ENCODE results near the gene MAFG. TPM values are rescaled to one million over a fixed set of nuclear protein-coding genes. Genes with fewer than 3 reads are reported as not detected.
"Not testable (repeated sequence)": the region's sequence is repeated elsewhere in the genome, so short reads cannot be mapped to it uniquely, and the experiment has no call there.

The MAFG gene
- total RNA-seq, 1 experiment from 2014 or later, result 10.9 TPM

DNA sequence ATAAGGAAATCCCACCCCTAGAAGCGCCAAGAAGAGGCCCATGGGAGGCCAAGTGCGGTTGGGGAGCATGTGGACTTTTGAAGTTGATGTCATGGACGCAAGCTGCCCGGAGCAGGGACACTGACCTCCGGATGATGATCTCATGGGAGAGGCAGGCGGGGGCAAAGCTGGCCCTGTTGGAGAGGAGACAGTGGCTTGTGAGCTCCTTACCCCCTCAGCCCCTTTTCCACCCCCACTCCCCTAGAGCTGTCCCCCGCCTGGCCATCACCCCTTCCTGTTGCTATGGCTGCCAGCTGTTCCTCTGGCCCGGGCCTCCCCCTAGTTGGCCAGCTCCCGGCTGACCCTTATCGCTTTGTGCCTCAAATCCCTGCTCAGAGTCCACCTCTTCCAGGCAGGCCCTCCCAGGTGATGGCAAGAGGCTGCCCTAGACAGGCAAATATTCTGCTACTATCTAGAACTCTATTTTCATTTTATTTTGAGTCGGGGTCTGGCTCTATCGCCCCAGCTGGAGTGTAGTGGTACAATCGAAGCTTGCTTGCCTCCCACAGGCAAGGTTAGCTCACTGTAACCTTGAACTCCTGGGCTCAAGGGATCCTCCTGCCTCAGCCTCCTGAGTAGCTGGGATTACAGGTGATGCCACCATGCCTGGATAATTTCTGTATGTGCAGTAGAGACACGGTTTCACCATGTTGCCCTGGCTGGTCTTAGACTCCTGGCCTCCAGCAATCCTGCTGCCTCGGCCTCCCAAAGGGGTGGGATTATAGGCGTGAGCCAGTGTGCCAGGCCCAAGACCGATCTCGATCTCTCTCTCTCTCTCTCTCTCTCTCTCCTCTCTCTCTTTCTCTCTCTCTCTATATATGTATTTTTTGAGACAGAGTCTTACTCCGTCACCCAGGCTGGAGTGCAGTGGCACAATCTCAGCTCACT is 26.9 kb upstream of the MAFG start:
- Histone ChIP-seq H3K79me2 (ENCODE audit: low read length) (no peaks in the 10 kb centered on the region), H3K9me2 (replicated peaks; ENCODE audit: insufficient read depth, low read length) (no peaks in the 10 kb centered on the region), H2AFZ (ENCODE audit: low read length) (no peak overlapping the region), H3K27ac (ENCODE audit: low read length) (no peak overlapping the region), H3K9me3 (ENCODE audit: low read length) (no peaks in the 10 kb centered on the region), H3K4me1 (ENCODE audit: low read length) (no peaks in the 10 kb centered on the region), H3K9ac (ENCODE audit: low read length) (no peak overlapping the region), H3K36me3 (ENCODE audit: insufficient read depth, low read length) (no peaks in the 10 kb centered on the region), H3K27me3 (ENCODE audit: low read length) (no peaks in the 10 kb centered on the region), H3K4me2 (ENCODE audit: low read depth, low read length, poor library complexity, severe bottlenecking) (no peak overlapping the region), H3K4me3 (ENCODE audit: low read length) (no peak overlapping the region), H4K20me1 (ENCODE audit: insufficient read depth, low read depth, low read length) (no peaks in the 10 kb centered on the region)
- DNase-seq, result no peak

DNA sequence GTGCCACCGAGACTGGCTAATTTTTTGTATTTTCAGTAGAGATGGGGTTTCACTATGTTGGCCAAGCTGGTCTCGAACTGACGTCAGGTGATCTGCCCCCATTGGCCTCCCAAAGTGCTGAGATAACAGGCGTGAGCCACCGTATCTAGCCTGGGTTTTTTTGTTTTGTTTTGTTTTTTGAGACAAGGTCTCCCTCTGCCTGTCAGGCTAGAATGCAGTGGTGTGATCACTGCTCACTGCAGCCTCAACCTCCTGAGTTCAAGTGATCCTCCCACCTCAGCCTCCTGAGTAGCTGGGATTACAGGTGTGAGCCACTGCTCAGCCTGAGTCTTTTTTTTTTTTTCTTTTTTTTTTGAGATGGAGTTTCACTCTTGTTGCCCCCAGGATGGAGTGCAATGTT is 25.9 kb upstream of the MAFG start:
- not testable (repeated sequence) for H3K79me2 ChIP-seq (ENCODE audit: low read length); H3K9me3 ChIP-seq (ENCODE audit: low read length); H3K4me2 ChIP-seq (ENCODE audit: low read depth, low read length, poor library complexity, severe bottlenecking); H3K27me3 ChIP-seq (ENCODE audit: low read length); H3K4me1 ChIP-seq (ENCODE audit: low read length); H4K20me1 ChIP-seq (ENCODE audit: insufficient read depth, low read depth, low read length); DNase-seq; H3K36me3 ChIP-seq (ENCODE audit: insufficient read depth, low read length); H3K9ac ChIP-seq (ENCODE audit: low read length); H3K4me3 ChIP-seq (ENCODE audit: low read length); H2AFZ ChIP-seq (ENCODE audit: low read length); H3K9me2 ChIP-seq (replicated peaks; ENCODE audit: insufficient read depth, low read length); H3K27ac ChIP-seq (ENCODE audit: low read length)

DNA sequence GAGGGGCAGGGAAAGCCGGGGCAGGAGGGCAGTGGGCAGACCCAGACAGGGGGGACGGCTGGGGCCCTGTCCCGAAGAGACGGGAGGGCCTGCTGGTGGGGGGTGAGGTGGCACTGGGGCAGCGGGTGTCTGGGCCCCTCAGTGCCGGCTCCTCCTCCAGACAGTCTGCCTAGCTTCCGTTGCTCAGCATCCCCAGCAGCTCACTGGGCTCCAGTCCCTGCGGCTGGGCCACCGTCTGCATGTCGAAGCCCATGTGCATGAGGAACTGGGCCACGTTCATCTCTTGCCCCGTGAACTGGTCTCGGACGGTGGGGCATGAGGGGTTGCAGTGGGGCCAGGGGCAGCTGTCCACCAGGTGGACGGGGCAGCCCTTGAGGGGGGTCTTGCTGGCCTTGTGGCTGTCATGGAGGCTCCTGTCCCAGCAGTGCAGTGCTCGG is 25.3 kb upstream of the MAFG start:
- Histone ChIP-seq H4K20me1 (ENCODE audit: insufficient read depth, low read depth, low read length) (no peaks in the 10 kb centered on the region), H3K4me1 (ENCODE audit: low read length) (no peaks in the 10 kb centered on the region), H3K27me3 (ENCODE audit: low read length) (no peaks in the 10 kb centered on the region), H3K4me2 (ENCODE audit: low read depth, low read length, poor library complexity, severe bottlenecking) (no peak overlapping the region), H2AFZ (ENCODE audit: low read length) (no peak overlapping the region), H3K9ac (ENCODE audit: low read length) (no peak overlapping the region), H3K79me2 (ENCODE audit: low read length) (no peaks in the 10 kb centered on the region), H3K9me3 (ENCODE audit: low read length) (no peaks in the 10 kb centered on the region), H3K4me3 (ENCODE audit: low read length) (no peak overlapping the region), H3K36me3 (ENCODE audit: insufficient read depth, low read length) (no peaks in the 10 kb centered on the region), H3K27ac (ENCODE audit: low read length) (no peak overlapping the region), H3K9me2 (replicated peaks; ENCODE audit: insufficient read depth, low read length) (no peaks in the 10 kb centered on the region)
- DNase-seq, result no peak

GRCh38 chr17:81951785-81952684 is 24.5 kb upstream of the MAFG start:
- no peaks in the 10 kb centered on the region for H4K20me1 ChIP-seq (ENCODE audit: insufficient read depth, low read depth, low read length)
- H3K9me3 ChIP-seq (ENCODE audit: low read length), result no peaks in the 10 kb centered on the region
- H3K27me3 ChIP-seq (ENCODE audit: low read length), result no peaks in the 10 kb centered on the region
- H3K27ac ChIP-seq (ENCODE audit: low read length), result no peak overlapping the region
- H3K36me3 ChIP-seq (ENCODE audit: insufficient read depth, low read length), result no peaks in the 10 kb centered on the region
- H2AFZ ChIP-seq (ENCODE audit: low read length), result no peak overlapping the region
- no peaks in the 10 kb centered on the region for H3K9me2 ChIP-seq (replicated peaks; ENCODE audit: insufficient read depth, low read length)
- no peak overlapping the region for H3K4me2 ChIP-seq (ENCODE audit: low read depth, low read length, poor library complexity, severe bottlenecking)
- no peaks in the 10 kb centered on the region for H3K4me1 ChIP-seq (ENCODE audit: low read length)
- no peak overlapping the region for H3K4me3 ChIP-seq (ENCODE audit: low read length)
- no peak for DNase-seq
- H3K9ac ChIP-seq (ENCODE audit: low read length), result no peak overlapping the region
- no peaks in the 10 kb centered on the region for H3K79me2 ChIP-seq (ENCODE audit: low read length)

- H3K27ac ChIP-seq (ENCODE audit: low read length), result no peak overlapping the region
- no peak overlapping the region for H3K9ac ChIP-seq (ENCODE audit: low read length)
- H3K9me3 ChIP-seq (ENCODE audit: low read length), result no peaks in the 10 kb centered on the region
- H3K79me2 ChIP-seq (ENCODE audit: low read length), result no peaks in the 10 kb centered on the region
- H3K4me2 ChIP-seq (ENCODE audit: low read depth, low read length, poor library complexity, severe bottlenecking), result no peak overlapping the region
- no peaks in the 10 kb centered on the region for H4K20me1 ChIP-seq (ENCODE audit: insufficient read depth, low read depth, low read length)
- no peak overlapping the region for H3K4me3 ChIP-seq (ENCODE audit: low read length)
- no peak overlapping the region for H2AFZ ChIP-seq (ENCODE audit: low read length)
- no peaks in the 10 kb centered on the region for H3K9me2 ChIP-seq (replicated peaks; ENCODE audit: insufficient read depth, low read length)
- DNase-seq, result no peak
- no peaks in the 10 kb centered on the region for H3K4me1 ChIP-seq (ENCODE audit: low read length)
- H3K36me3 ChIP-seq (ENCODE audit: insufficient read depth, low read length), result no peaks in the 10 kb centered on the region
- H3K27me3 ChIP-seq (ENCODE audit: low read length), result no peaks in the 10 kb centered on the region
Measured at GRCh38 chr17:81950501-81950900, 23.0 kb upstream of the MAFG start.

DNA sequence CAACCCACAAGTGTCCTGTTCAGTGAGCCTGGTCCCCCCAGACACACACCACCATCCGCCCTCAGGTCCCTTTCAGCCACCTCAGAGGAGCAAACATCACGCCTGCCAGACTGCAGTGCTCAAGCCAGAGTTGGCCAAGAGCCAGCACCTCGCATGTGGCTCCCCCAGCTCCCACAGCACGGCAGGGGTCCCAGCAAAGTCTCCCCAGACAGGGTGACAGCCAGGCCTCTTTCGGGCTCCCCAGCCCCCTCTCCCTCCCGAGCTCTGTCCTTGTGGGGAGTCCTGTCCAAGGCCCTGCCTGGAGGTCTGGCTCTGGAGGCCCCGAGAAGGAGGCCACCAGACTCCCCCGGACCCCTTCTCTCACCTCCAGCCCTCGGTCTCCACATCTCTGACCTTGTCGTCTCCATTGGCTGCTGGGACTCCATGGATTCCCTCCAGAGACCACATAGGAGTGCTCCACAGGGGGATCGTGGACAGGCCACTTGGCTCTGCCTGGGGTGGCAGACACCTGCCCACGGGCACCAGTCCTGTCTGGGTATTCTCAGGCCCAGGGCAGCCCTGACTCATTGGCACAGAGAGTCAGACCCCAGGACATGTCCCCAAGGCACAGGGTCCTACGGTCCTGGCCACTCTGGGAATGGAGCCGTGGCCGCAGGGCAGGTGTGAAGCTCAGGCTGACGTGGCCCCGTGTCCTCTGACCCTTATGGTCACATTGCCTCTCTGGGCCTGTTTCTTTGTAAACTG is 21.3 kb upstream of the MAFG start:
- DNase-seq, result no peak
- no peak overlapping the region for H3K9ac ChIP-seq (ENCODE audit: low read length)
- H2AFZ ChIP-seq (ENCODE audit: low read length), result no peak overlapping the region
- H3K9me3 ChIP-seq (ENCODE audit: low read length), result no peaks in the 10 kb centered on the region
- no peaks in the 10 kb centered on the region for H4K20me1 ChIP-seq (ENCODE audit: insufficient read depth, low read depth, low read length)
- H3K36me3 ChIP-seq (ENCODE audit: insufficient read depth, low read length), result no peaks in the 10 kb centered on the region
- no peak overlapping the region for H3K27ac ChIP-seq (ENCODE audit: low read length)
- H3K4me3 ChIP-seq (ENCODE audit: low read length), result no peak overlapping the region
- no peaks in the 10 kb centered on the region for H3K9me2 ChIP-seq (replicated peaks; ENCODE audit: insufficient read depth, low read length)
- no peaks in the 10 kb centered on the region for H3K4me1 ChIP-seq (ENCODE audit: low read length)
- no peak overlapping the region for H3K4me2 ChIP-seq (ENCODE audit: low read depth, low read length, poor library complexity, severe bottlenecking)
- H3K27me3 ChIP-seq (ENCODE audit: low read length), result no peaks in the 10 kb centered on the region
- no peaks in the 10 kb centered on the region for H3K79me2 ChIP-seq (ENCODE audit: low read length)

DNA sequence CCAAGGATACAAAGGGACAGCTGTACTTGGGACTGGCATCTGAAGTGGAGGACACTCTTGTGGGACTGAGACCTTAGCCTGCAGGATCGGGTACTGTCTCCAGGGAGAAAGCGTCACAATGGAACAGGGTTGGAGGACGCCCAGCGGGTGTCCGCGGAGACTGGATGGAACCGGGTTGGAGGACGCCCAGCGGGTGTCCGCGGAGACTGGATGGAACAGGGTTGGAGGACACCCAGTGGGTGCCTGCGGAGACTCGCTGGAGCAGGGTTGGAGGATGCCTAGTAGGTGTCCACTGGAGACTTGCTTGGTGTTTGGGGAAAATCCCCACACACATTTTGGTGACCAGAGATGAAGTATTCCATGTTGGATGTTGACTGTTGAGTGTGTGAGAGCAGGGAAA is 19.7 kb upstream of the MAFG start, which contains the start of gene MYADML2:
Gene MYADML2, minus strand, starts transcription at position 45 of the 400 bp plus-strand sequence. CDS start 5,492 bp downstream, outside the sequence.
- Histone ChIP-seq H3K79me2 (ENCODE audit: low read length) (no peaks in the 10 kb centered on the region), H3K4me2 (ENCODE audit: low read depth, low read length, poor library complexity, severe bottlenecking) (no peak within 1 kb of the TSS), H3K36me3 (ENCODE audit: insufficient read depth, low read length) (no peaks in the 10 kb centered on the region), H3K9me3 (ENCODE audit: low read length) (no peaks in the 10 kb centered on the region), H4K20me1 (ENCODE audit: insufficient read depth, low read depth, low read length) (no peaks in the 10 kb centered on the region), H3K27ac (ENCODE audit: low read length) (no peak within 1 kb of the TSS), H3K4me3 (ENCODE audit: low read length) (no peak within 1 kb of the TSS), H3K27me3 (ENCODE audit: low read length) (no peaks in the 10 kb centered on the region), H3K4me1 (ENCODE audit: low read length) (peaks cover under 1% of the 10 kb centered on the region), H2AFZ (ENCODE audit: low read length) (no peak within 1 kb of the TSS), H3K9ac (ENCODE audit: low read length) (no peak within 1 kb of the TSS), H3K9me2 (replicated peaks; ENCODE audit: insufficient read depth, low read length) (no peaks in the 10 kb centered on the region)
- DNase-seq, result no peak
